HG03064 (cell line): ENCODE data around the gene MEGF10.
"Not testable (repeated sequence)": the region's sequence is repeated elsewhere in the genome, so short reads cannot be mapped to it uniquely, and the experiment has no call there.

Experiments
- ATAC-seq: cut with Tn5 transposase; IDR thresholded peaks from one replicate; pipeline ENCODE4 v1.9.1; 2021; ENCODE audit warnings: low read depth; ENCODE audit not compliant: unreplicated experiment

Gene MEGF10

GRCh38 chr5:127297348-127298035 lies 6.9 kb downstream of the MEGF10 start:
- no peak for ATAC-seq

GRCh38 chr5:127298036-127298429 lies 7.4 kb downstream of the MEGF10 start:
- no peak for ATAC-seq

- no peak for ATAC-seq
Measured at GRCh38 chr5:127298656-127299055, 8.1 kb downstream of the MEGF10 start.

- ATAC-seq, result no peak
Measured at GRCh38 chr5:127299678-127300077, 9.1 kb downstream of the MEGF10 start.

GRCh38 chr5:127302509-127302908 lies 11.9 kb downstream of the MEGF10 start:
- ATAC-seq, result no peak

DNA sequence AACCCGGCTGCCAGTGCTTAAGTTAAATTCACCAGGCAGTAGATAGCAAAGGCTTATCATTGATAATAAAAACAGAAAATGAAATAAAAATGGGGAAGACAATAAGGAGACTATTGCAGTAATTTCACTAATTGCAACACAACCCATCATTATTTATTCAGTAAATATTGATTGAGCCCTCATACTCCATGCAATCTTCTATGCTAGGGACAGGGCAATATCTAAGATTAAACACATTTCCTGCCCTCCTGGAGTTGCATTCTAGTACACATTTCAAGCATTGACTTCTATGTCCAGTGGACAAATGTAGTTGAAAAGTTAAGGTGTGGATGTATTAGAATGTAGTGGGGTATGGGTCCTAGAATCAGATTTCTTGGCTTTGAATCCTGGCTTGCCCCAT lies 12.8 kb downstream of the MEGF10 start:
- ATAC-seq, result no peak

- ATAC-seq, result no peak
Measured at GRCh38 chr5:127305493-127305892, 14.9 kb downstream of the MEGF10 start.

GRCh38 chr5:127306036-127306435 lies 15.4 kb downstream of the MEGF10 start:
- ATAC-seq, result no peak

DNA sequence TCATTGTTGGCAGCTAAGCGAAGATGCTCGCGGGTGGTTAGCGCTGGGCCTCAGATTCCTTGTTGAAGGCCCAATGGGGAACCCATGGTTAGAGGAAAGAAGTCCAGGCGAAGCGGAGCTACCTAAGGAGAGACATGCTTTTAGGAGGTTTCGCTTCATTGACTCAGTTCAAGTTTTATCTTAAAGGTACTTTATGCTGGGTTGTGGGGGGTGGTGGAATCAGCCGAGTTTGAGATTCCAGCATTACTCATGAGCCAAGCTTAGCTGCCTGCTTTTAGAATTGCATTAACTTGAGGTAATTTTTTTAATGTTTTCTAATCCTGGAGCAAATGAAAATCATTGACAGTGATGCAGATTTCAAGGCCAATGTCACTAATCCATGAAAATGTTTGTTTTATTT lies 16.1 kb downstream of the MEGF10 start:
- ATAC-seq, result no peak

- no peak for ATAC-seq
Measured at GRCh38 chr5:127307868-127308267, 17.3 kb downstream of the MEGF10 start.

- not testable (repeated sequence) for ATAC-seq
Measured at GRCh38 chr5:127308325-127308724, 17.7 kb downstream of the MEGF10 start.

DNA sequence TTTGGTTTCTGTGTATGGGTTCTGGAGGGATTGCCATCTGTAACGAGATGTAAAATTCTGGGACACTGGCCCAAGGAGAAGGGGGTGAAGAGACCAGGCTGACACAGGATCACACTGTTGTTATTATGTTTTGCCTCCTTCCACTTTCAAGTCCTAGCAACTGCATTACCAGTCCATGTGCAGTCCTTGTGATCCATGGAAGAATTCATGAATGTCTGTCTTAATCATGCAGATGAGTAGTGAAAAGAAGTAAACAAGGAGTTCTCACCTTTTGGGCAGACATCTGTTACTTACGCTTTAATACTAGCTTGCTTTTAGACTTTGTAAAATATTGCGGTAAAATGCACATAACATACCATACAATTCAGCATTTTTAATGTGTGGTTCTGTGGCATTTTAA lies 18.3 kb downstream of the MEGF10 start:
- ATAC-seq, result no peak

DNA sequence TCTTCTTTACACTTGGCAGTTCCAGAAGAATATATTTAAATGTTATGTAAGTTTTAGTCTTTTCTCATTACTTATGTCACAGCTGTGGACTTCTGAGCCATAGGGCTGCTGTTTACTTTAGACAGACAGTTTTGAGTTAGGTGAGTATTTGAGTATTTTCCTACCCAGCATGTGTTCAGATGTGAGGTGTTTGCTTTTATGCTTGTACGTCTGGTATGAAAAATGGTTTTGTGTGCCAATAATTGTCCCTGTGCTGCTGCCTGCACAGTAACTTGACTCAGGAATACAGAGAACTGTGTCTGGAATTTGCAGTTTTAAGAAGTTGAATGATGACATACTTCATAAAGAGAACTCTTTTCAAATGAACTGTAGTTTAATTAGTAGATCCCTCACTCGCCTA lies 20.8 kb downstream of the MEGF10 start:
- ATAC-seq, result no peak

DNA sequence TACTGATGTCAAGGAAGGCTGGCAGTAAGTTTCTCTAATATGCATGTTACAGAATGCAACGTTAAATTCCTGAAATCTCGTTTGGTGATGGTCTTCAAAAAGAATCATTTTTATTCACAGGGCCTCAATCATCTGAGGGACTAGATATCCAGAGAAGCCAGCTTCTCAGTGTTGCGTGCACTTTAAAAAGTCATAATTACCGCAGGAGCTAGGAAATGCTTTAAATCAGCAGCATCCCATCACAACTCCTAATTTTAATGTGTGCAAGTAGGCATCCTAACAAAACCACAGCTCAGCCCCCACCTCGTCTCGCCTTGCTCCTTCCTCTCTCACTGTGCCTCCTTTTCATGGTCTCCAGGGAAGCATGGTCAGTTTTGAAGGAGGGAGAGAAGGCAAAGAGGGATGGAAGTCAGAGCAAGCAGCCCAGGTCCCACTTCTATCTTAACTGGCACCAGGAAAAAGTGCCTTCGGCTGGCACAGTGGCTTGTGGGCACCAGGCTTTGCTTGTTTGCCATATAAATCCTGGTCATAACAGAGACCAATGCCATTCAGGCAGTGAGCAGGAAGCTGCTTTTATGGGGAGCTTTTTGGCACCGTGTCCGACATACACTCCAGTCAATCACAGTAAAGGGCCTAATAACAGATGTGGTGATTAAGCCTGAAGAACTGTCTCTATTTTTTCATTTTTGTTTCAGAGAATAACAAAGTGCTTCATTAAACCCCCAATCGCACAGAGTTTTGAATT lies 21.4 kb downstream of the MEGF10 start:
- no peak for ATAC-seq

DNA sequence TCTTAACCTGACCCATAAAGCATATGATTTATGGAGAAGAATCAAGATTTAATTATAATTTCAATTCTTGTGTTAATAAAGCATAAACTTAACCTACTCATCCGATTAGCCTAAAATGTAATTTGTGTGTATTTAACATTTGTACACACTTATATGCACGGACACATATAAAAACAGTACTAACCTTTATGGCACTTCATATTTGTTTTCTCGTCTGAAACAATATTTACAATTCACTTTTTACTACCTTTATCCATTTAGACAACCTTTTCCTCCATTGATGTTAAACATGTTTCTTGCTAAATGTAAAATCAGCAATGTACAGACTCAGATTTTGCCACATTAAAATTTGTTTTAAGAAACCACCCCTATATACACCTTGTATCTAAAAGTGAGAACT lies 22.8 kb downstream of the MEGF10 start:
- no peak for ATAC-seq

DNA sequence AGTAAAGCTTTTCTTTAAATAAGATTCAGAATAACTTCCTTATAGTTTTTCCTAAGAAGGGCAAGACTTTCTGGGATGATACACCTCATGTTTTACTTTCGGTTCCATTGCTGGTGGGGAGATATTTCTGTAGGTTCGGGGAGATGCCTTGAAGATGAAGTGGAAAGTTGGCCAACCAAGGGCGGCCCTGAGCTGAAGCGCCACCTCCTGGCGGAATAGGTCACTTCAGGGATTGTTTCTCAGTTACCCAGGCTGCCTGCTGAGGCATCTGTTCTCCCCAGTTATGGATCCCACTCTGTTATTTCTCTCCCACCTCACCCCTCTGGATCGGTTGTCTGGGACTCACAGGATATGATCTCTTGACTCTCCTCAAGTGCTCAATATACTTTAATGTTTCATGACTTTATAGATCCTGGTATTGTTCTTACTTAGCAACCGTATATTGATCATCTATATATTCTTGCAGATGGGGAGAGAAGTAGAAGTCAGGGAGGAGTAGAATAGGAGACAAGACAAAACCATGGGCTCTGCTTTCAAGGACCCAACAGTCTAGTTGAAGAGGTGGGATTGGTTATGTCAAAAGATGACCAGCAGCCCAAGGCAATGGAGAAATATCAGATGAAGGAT lies 23.4 kb downstream of the MEGF10 start:
- ATAC-seq, result peak; percentile 92

DNA sequence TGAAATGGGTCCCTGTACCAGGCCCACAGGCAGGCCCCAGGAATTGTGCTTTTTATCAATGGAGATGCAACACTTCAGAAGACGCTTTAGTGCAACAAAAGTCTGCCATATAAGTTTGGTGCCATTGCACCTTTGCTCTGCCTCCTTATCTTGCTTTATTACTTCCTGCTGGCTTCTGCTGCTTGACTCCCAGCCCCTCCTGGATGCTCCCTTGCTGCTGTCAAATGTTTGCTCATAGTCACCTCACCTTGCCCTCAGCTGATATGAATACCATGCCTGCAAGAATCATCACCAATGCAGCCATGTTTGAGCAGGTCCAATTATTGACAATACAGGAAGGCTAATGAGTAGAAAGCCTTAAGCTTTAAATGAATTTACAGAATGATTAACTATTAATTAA lies 25.4 kb downstream of the MEGF10 start:
- no peak for ATAC-seq

DNA sequence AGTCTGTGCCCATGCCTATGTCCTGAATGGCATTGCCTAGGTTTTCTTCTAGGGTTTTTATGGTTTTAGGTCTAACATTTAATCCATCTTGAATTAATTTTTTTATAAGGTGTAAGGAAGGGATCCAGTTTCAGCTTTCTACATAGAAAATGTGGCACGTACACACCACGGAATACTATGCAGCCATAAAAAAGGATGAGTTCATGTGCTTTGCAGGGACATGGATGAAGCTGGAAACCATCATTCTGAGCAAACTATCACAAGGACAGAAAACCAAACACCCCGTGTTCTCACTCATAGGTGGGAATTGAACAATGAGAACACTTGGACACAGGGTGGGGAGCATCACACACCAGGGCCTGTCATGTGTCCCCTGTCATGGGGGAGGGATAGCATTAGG lies 26.8 kb downstream of the MEGF10 start:
- ATAC-seq, result not testable (repeated sequence)

- peak; percentile 88 for ATAC-seq
Measured at GRCh38 chr5:127320032-127320965, 29.7 kb downstream of the MEGF10 start.

GRCh38 chr5:127321465-127321864 lies 30.9 kb downstream of the MEGF10 start:
- no peak for ATAC-seq

DNA sequence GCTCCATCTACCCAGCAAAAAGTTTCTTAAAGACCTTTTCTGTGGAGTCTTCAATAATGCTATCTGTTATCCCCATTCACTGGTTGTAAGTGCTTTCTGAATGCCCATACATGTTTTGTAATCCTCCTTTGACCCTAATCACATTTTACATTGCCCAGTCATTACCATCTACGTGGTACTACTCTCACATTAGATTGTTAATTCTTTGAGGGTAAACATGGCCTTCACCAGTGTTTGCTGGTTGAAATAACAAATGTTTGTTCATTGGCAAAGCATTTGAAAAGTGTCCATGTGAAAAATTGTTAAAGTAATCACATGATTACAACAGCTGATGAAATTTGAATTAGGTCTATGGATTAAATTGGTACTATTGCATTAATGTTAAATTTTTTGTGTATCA lies 31.8 kb downstream of the MEGF10 start:
- ATAC-seq, result no peak
